MM.1S (cell line): ENCODE measurements around the gene PRICKLE1.

Experiments
- DNase-seq: peaks from one replicate; pipeline ENCODE4 v3.0.0-alpha.2; 2015
- H2AFZ ChIP-seq: fragments of 300-600 bp; sonication (generic); 2 replicates; pipeline ENCODE4 v1.6.0; 2016; ENCODE audit warnings: antibody characterized with exemption, low read length
- H3F3A ChIP-seq: fragments of 300-600 bp; sonication (generic); 2 replicates; pipeline ENCODE4 v1.6.1; 2016; ENCODE audit warnings: mild to moderate bottlenecking, antibody characterized with exemption, low read length, moderate library complexity, mixed read lengths; ENCODE audit not compliant: insufficient read depth
- H3K27ac ChIP-seq: fragments of 300-600 bp; sonication (generic); 2 replicates; pipeline ENCODE4 v1.5.1; 2016; ENCODE audit warnings: mild to moderate bottlenecking, low read length
- H3K27me3 ChIP-seq: fragments of 300-600 bp; sonication (generic); replicated peaks from 2 replicates; pipeline ENCODE4 v1.6.0; 2016; ENCODE audit warnings: low read length; ENCODE audit not compliant: insufficient read depth
- H3K36me3 ChIP-seq: fragments of 300-600 bp; sonication (generic); replicated peaks from 2 replicates; pipeline ENCODE4 v1.6.1; 2016; ENCODE audit warnings: mild to moderate bottlenecking, low read length, mixed read lengths; ENCODE audit not compliant: insufficient read depth
- H3K4me1 ChIP-seq: fragments of 300-600 bp; sonication (generic); 2 replicates; pipeline ENCODE4 v1.6.1; 2016; ENCODE audit warnings: low read length, mixed read lengths
- H3K4me2 ChIP-seq: fragments of 300-600 bp; sonication (generic); 2 replicates; pipeline ENCODE4 v1.6.0; 2016; ENCODE audit warnings: low read depth, low read length
- H3K4me3 ChIP-seq: fragments of 300-600 bp; sonication (generic); 2 replicates; pipeline ENCODE4 v1.5.1; 2016; ENCODE audit warnings: low read length, mixed read lengths
- H3K79me2 ChIP-seq: fragments of 300-600 bp; sonication (generic); 2 replicates; pipeline ENCODE4 v1.6.1; 2016; ENCODE audit warnings: mixed run types, low read length, mixed read lengths
- H3K9ac ChIP-seq: fragments of 300-600 bp; sonication (generic); 2 replicates; pipeline ENCODE4 v1.6.1; 2016; ENCODE audit warnings: low read length, mixed read lengths
- H3K9me2 ChIP-seq: fragments of 300-600 bp; sonication (generic); replicated peaks from 2 replicates; pipeline ENCODE4 v1.6.1; 2016; ENCODE audit warnings: mild to moderate bottlenecking, low read length, mixed read lengths; ENCODE audit not compliant: insufficient read depth
- H3K9me3 ChIP-seq: fragments of 300-600 bp; sonication (generic); replicated peaks from 2 replicates; pipeline ENCODE4 v1.6.1; 2016; ENCODE audit warnings: mild to moderate bottlenecking, low read length, mixed read lengths; ENCODE audit not compliant: insufficient read depth
- H4K20me1 ChIP-seq: fragments of 300-600 bp; sonication (generic); 2 replicates; pipeline ENCODE4 v1.6.1; 2016; ENCODE audit warnings: mild to moderate bottlenecking, low read length, moderate library complexity, mixed read lengths; ENCODE audit not compliant: insufficient read depth
- EZH2 ChIP-seq: fragments of 300-600 bp; sonication (generic); optimal IDR thresholded peaks from 2 replicates; pipeline ENCODE3; 2017; ENCODE audit warnings: low read depth, mild to moderate bottlenecking, antibody characterized with exemption, low read length, mixed read lengths
- EZH2phosphoT487 ChIP-seq: fragments of 300-600 bp; sonication (generic); IDR thresholded peaks from 2 replicates; pipeline ENCODE4 v1.6.1; 2018; ENCODE audit warnings: antibody characterized with exemption, low read length
- TF ChIP-seq, protein P1 (sequence below): fragments of 300-600 bp; sonication (generic); IDR thresholded peaks from 2 replicates; pipeline ENCODE4 v1.5.1; 2016; ENCODE audit warnings: antibody characterized with exemption, low read length, mixed read lengths

The PRICKLE1 gene

GRCh38 chr12:42568952-42569915, 20.3 kb downstream of the PRICKLE1 start:
- Histone ChIP-seq H3K27me3 (no peaks in the 10 kb centered on the region), H3K9me2 (no peaks in the 10 kb centered on the region), H3K9ac (no peak overlapping the region), H3K4me2 (no peak overlapping the region), H3F3A (no peaks in the 10 kb centered on the region), H3K4me3 (no peak overlapping the region), H3K4me1 (peaks cover 7% of the 10 kb centered on the region; the same call in 1 of the 2 replicates), H2AFZ (no peak overlapping the region), H3K79me2 (no peaks in the 10 kb centered on the region), H4K20me1 (no peaks in the 10 kb centered on the region), H3K27ac (no peak overlapping the region), H3K9me3 (no peaks in the 10 kb centered on the region), H3K36me3 (no peaks in the 10 kb centered on the region)
- DNase-seq, result peak; percentile 67
- TF ChIP-seq, protein P1, sequence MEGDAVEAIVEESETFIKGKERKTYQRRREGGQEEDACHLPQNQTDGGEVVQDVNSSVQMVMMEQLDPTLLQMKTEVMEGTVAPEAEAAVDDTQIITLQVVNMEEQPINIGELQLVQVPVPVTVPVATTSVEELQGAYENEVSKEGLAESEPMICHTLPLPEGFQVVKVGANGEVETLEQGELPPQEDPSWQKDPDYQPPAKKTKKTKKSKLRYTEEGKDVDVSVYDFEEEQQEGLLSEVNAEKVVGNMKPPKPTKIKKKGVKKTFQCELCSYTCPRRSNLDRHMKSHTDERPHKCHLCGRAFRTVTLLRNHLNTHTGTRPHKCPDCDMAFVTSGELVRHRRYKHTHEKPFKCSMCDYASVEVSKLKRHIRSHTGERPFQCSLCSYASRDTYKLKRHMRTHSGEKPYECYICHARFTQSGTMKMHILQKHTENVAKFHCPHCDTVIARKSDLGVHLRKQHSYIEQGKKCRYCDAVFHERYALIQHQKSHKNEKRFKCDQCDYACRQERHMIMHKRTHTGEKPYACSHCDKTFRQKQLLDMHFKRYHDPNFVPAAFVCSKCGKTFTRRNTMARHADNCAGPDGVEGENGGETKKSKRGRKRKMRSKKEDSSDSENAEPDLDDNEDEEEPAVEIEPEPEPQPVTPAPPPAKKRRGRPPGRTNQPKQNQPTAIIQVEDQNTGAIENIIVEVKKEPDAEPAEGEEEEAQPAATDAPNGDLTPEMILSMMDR, result peak; percentile 62
- no peak for TF ChIP-seq EZH2phosphoT487

GRCh38 chr12:42565633-42566032, 23.9 kb downstream of the PRICKLE1 start:
- Histone ChIP-seq H2AFZ (no peak overlapping the region), H3K9ac (no peak overlapping the region), H3K9me3 (no peaks in the 10 kb centered on the region), H3K27me3 (no peaks in the 10 kb centered on the region), H3K9me2 (no peaks in the 10 kb centered on the region), H3K4me1 (no peaks in the 10 kb centered on the region), H3F3A (no peaks in the 10 kb centered on the region), H3K27ac (no peak overlapping the region), H3K36me3 (no peaks in the 10 kb centered on the region), H3K79me2 (no peaks in the 10 kb centered on the region), H4K20me1 (no peaks in the 10 kb centered on the region), H3K4me3 (no peak overlapping the region), H3K4me2 (no peak overlapping the region)
- DNase-seq, result no peak
- no peak for TF ChIP-seq EZH2
- TF ChIP-seq EZH2phosphoT487, result no peak
- TF ChIP-seq, protein P1, result no peak

DNA sequence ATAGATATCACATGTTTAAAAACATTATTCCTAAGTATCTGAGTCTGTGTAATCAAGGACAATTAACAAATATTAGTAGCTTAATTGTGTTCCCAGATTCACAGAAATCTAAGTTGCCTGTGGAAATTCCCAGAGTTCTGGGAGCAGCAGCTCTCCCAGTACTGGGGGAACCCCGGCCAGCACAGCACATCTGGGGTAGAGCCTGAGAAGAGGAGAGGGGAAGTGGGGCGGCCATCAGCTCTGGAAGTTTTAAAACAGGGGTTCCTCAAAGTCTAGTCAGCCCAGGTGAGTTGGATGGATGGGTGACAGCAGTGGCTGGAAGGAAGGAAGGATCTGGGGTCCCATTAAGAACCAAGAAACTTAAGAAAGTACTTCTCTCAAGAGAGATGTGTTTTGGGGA, 24.6 kb downstream of the PRICKLE1 start:
- Histone ChIP-seq H3K4me2 (no peak overlapping the region), H4K20me1 (no peaks in the 10 kb centered on the region), H2AFZ (no peak overlapping the region), H3K9ac (no peak overlapping the region), H3K9me2 (no peaks in the 10 kb centered on the region), H3K4me3 (no peak overlapping the region), H3K79me2 (no peaks in the 10 kb centered on the region), H3F3A (no peaks in the 10 kb centered on the region), H3K27me3 (no peaks in the 10 kb centered on the region), H3K9me3 (no peaks in the 10 kb centered on the region), H3K4me1 (no peaks in the 10 kb centered on the region), H3K36me3 (no peaks in the 10 kb centered on the region), H3K27ac (no peak overlapping the region)
- DNase-seq, result no peak
- TF ChIP-seq EZH2 (no peak), EZH2phosphoT487 (no peak)
- TF ChIP-seq, protein P1, result no peak
